ENCODE results near the gene GALR1. TPM values are rescaled to one million over a fixed set of nuclear protein-coding genes. Genes with fewer than 3 reads are reported as not detected.

Gene GALR1
- total RNA-seq, 1 donor from 2014 or later: 0.13 TPM

DNA sequence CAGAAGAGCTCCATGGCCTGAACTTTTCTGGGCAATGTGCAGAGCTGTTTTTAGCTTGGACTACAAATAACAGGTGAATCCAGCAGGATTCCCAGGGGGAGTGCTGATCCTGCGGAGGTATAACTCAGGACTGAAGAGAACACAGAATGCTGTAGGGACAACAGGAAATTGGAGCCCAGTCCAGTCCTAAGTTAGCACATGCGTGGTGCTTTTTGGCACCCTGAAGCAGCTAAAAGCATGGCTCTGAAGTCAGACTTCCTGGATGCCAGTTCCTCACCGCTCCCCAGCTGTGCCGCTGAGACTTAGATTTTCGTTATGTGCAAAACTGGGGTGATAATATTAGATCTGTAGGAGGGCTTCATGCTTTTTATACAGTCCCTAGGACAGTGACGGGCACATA lies 58.6 kb downstream of the GALR1 start:
- ATAC-seq: no peak
- intact Hi-C loops (cut with DNase I): no loop called here
- no peak for DNase-seq (ENCODE audit: low spot score)

- ATAC-seq: no peak
- intact Hi-C loops (cut with DNase I): no loop called here
- DNase-seq (ENCODE audit: low spot score): no peak
Measured at GRCh38 chr18:77314511-77314910, 64.9 kb downstream of the GALR1 start.

GRCh38 chr18:77314952-77315351 lies 65.3 kb downstream of the GALR1 start:
- ATAC-seq (no peak), DNase-seq (ENCODE audit: low spot score) (no peak)
- intact Hi-C loops (cut with DNase I): no loop called here

- ATAC-seq (no peak), DNase-seq (ENCODE audit: low spot score) (no peak)
- intact Hi-C loops (cut with DNase I): no loop called here
Measured at GRCh38 chr18:77316008-77316407, 66.4 kb downstream of the GALR1 start.

- ATAC-seq: no peak
- DNase-seq (ENCODE audit: low spot score): no peak
- intact Hi-C loops (cut with DNase I): no loop called here
Measured at GRCh38 chr18:77316641-77317040, 67.0 kb downstream of the GALR1 start.

DNA sequence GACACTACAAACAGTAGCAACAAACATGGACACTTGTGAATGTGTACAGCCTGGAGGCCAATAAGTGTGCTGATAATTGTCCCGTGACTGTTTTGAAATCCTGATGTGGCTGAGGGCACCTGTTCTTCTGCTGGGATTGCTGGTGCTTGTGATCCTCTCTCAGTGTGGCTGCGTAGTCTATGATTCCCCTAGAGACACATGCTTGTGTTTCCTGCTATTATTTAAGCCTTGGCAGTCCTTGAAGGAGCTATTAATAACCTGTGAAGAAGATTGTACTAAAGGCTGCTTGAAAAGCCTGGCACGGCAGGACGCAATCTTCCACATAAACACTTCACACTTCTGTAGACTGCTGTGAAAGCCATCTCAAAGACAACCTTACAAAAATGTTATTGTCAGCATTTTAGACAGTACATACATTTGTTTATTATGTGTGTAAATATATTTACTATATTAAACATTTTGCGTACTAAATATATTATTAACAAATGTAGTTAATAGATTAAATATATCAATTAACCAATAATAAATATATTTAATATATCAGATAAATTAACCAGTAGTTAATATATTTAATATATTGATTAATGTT lies 71.4 kb downstream of the GALR1 start:
- ATAC-seq: no peak
- no peak for DNase-seq (ENCODE audit: low spot score)
- intact Hi-C loops (cut with DNase I): no loop called here

DNA sequence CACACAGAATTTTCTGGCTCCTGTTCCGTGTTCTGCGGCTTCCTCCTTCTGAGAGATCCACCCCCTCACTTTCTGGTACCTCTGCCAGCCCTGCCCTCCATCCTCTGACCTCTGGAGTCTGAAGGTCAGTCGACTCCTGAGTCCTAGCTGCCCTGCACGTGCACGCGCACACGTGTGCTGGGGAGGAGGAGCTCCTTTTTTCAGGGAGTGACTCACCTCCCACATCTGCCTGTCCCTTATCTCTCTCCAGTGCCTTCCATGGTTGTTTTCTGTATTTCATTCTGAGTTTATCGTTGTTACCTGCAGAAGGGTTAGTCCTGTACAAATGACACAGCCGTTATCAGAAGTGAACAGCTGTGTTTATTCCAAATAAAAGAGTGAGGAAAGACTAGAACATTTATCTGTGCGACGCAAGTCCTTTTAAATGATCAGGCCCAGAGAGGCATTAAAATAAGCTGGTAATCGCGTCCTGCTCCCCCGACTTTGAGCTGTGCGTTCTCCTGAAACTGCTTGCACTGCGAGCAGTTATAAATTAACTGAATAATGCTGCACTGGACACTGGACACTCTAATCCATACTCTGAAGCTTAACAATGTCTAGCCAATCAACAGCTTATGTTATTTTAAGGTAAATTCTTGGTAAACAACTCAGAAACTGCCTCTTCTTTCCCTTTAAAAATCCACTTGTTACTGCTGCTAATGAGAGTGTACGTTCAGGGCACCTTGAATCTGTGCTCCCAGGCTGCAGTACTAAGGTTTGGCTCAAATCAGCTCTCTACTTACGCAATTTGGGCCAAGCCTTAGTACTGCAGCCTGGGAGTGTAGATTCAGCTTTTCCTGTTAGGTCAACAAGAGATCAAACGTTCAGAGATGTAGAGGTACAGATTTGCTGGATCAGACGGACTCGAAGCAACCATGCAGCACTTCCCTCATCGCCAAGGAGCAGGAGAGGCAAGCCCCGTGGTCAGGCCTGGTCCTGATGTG lies 72.5 kb downstream of the GALR1 start:
- ATAC-seq (no peak), DNase-seq (ENCODE audit: low spot score) (no peak)
- intact Hi-C loops (cut with DNase I): no loop called here

DNA sequence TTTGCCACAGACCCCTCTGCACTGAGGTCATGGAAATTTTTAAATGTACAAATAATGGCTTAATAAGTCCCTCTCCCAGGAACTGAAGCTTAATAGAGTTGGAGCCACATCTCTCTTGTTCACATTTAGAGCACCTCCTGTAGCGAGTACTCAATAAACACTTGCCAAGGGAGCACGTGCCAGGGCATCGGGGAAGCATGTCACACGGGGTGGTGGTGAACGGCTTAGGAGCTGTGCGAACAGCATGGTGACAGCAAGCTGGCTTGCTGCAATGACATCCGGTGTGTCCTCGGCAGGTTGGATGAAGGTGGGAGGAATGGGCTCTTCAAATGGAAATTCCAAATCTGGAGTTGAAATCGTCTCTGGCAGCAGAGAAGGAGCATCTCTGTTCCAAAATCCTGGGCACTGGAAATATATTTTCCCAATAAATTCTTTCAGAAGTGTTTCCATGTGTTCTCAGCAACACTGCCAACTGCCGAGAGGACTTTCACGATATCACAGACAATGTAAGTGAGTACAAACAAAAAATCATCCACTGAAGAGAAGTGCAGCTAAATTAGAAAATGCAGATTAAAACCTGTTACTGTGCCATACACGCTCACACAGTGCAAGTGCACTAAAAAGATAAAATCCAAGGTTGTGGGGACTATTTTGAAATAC lies 74.1 kb downstream of the GALR1 start:
- DNase-seq (ENCODE audit: low spot score): no peak
- ATAC-seq: no peak
- intact Hi-C loops (cut with DNase I): no loop called here

Other genes starting within 250 kb of the GALR1 start
- gene MBP, start 117.1 kb upstream of the GALR1 start, total RNA-seq: 2,463 TPM

All from sciatic nerve (tissue), 2 donors.